ENCODE measurements around the gene RALB. TPM values are rescaled to one million over a fixed set of nuclear protein-coding genes. Genes with fewer than 3 reads are reported as not detected.

The RALB gene
- polyA plus RNA-seq, 1 of the 3 experiments (the other 2 are of a cell fraction) = 37.2 TPM

- no peak for TF ChIP-seq IRF3 (IDR thresholded peaks at IDR 0.05; ENCODE audit: low read depth, low read length)
- TF ChIP-seq REST (IDR thresholded peaks at IDR 0.05; ENCODE audit: low read depth, low read length) = no peak
Observed at GRCh38 chr2:120305937-120306490, 53.4 kb downstream of the RALB start (continued).

GRCh38 chr2:120307482-120307881 is 54.8 kb downstream of the RALB start:
- WGBS (ENCODE audit: low lambda C conversion rate) = 92% methylated on average over 7 of the region's 7 CpGs
- H3K4me1 ChIP-seq (ENCODE audit: control insufficient read depth in 1 of 2, insufficient read depth in 2 of 2, low read depth in 1 of 2, low read length in 1 of 2) = no peaks in the 10 kb centered on the region
- TF ChIP-seq RAD21 (IDR thresholded peaks at IDR 0.05; ENCODE audit: low read length) (no peak), ZBTB33 (IDR thresholded peaks at IDR 0.05; ENCODE audit: borderline replicate concordance, low read depth) (no peak), CTCF (IDR thresholded peaks at IDR 0.05) (no peak)
- H3F3A ChIP-seq (replicated peaks; ENCODE audit: insufficient read depth) = no peaks in the 10 kb centered on the region
- H3K9ac ChIP-seq = no peak overlapping the region
- H3K9me3 ChIP-seq = no peaks in the 10 kb centered on the region
- H3K9me2 ChIP-seq = no peaks in the 10 kb centered on the region
- H3K27me3 ChIP-seq (ENCODE audit: insufficient read depth) = no peaks in the 10 kb centered on the region
- no peaks in the 10 kb centered on the region for H4K20me1 ChIP-seq (ENCODE audit: insufficient read depth)
- H3K4me3 ChIP-seq (ENCODE audit: low read depth in 2 of 2, low read length in 1 of 2) = no peak overlapping the region
- no peak overlapping the region for H3K4me2 ChIP-seq
- ChIA-PET CTCF (no interaction called here), POLR2A (no interaction called here)
- no peak overlapping the region for H3K27ac ChIP-seq (ENCODE audit: low read depth in 2 of 2, low read length in 1 of 2)
- DNase-seq = no peak
- H2AFZ ChIP-seq (ENCODE audit: low read depth) = no peak overlapping the region
- no peaks in the 10 kb centered on the region for H3K79me2 ChIP-seq (ENCODE audit: insufficient read depth)
- peaks cover 0 to 9% of the 10 kb centered on the region in 2 experiments for H3K36me3 ChIP-seq (replicated peaks in 1 of 2; ENCODE audit: control insufficient read depth in 1 of 2, insufficient read depth in 2 of 2, low read length in 1 of 2)

Measured in SK-N-SH (cell line).